ENCODE measurements around the gene TNK2. TPM values are rescaled to one million over a fixed set of nuclear protein-coding genes. Genes with fewer than 3 reads are reported as not detected.
"Not testable (repeated sequence)": the region's sequence is repeated elsewhere in the genome, so short reads cannot be mapped to it uniquely, and the experiment has no call there.

The TNK2 gene
- total RNA-seq, 4 donors from 2014 or later = 12.6 to 26.6 (median 15.6) TPM

DNA sequence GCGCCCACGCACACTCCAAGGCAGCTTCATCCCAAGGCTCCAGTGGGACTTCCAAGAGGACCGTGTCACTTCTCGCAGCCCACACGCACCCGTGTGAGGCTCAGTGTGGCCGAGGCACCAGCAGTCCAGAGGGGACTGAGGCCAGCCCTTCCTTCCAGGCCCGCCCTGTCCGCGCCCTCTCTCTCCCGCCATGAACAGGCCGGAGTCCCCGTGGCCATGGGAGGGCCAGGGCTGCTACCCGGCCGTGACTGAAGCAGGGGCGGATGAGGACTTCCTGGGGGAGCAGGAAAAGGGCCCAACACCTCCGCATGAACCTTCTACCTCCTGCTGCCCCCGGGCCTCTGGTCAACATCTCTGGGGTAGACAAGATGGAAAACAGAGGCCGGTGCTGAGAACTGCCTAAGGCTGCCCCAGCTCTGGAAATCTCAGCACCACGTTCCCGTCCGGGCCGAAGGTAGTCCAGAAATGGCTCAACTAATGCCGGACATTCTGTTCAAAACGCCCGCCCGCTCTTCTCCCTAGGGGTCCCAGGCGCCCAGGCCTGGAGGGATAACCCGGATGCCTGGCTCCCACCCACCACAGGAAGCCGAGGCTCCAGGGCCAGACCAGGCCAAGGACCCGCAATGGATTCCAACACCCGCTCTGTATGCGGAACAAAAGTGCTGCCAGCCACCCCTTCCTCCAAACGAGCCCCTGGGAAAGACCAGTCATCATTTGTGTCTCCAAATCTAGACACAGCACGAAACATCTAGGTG is 32.7 kb downstream of the TNK2 start:
- ATAC-seq (ENCODE audit: low FRiP score) (no peak), DNase-seq (ENCODE audit: low spot score) (no peak)
- TF ChIP-seq, protein P1, sequence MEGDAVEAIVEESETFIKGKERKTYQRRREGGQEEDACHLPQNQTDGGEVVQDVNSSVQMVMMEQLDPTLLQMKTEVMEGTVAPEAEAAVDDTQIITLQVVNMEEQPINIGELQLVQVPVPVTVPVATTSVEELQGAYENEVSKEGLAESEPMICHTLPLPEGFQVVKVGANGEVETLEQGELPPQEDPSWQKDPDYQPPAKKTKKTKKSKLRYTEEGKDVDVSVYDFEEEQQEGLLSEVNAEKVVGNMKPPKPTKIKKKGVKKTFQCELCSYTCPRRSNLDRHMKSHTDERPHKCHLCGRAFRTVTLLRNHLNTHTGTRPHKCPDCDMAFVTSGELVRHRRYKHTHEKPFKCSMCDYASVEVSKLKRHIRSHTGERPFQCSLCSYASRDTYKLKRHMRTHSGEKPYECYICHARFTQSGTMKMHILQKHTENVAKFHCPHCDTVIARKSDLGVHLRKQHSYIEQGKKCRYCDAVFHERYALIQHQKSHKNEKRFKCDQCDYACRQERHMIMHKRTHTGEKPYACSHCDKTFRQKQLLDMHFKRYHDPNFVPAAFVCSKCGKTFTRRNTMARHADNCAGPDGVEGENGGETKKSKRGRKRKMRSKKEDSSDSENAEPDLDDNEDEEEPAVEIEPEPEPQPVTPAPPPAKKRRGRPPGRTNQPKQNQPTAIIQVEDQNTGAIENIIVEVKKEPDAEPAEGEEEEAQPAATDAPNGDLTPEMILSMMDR (IDR thresholded peaks at IDR 0.05) = no peak

DNA sequence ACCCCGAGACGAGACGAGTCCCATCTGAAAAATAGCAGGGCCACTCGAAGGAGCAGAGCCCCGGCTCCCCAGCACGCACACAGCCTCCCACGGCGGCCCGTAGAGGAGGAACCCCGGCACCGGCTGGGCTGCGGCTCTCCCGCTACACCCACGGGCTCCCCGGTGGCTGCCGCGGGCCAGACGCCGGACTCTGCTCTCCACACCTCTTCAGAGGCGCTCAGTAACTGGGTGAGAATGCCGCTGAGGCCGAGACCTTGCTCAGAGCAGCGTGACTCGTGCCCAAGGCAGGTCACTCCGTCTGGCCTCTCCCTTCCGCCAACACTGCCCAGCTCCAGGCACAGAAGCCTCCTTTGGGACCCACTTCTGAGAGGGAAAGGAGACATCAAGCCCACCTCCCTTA is 34.4 kb downstream of the TNK2 start:
- ATAC-seq (ENCODE audit: low FRiP score) = no peak

GRCh38 chr3:195873281-195873887 is 35.0 kb downstream of the TNK2 start:
- ATAC-seq (ENCODE audit: low FRiP score) = no peak

More for the DNA sequence above, 34.4 kb downstream of the TNK2 start:
- TF ChIP-seq, protein P1 (IDR thresholded peaks at IDR 0.05) = no peak
- no peak for DNase-seq (ENCODE audit: low spot score)

GRCh38 chr3:195872800-195873199 is 35.6 kb downstream of the TNK2 start:
- ATAC-seq (ENCODE audit: low FRiP score) (no peak), DNase-seq (ENCODE audit: low spot score) (no peak)
- TF ChIP-seq, protein P1 (IDR thresholded peaks at IDR 0.05) = no peak

More at GRCh38 chr3:195873281-195873887, 35.0 kb downstream of the TNK2 start:
- no peak for DNase-seq (ENCODE audit: low spot score)
- TF ChIP-seq, protein P1 (IDR thresholded peaks at IDR 0.05) = no peak

DNA sequence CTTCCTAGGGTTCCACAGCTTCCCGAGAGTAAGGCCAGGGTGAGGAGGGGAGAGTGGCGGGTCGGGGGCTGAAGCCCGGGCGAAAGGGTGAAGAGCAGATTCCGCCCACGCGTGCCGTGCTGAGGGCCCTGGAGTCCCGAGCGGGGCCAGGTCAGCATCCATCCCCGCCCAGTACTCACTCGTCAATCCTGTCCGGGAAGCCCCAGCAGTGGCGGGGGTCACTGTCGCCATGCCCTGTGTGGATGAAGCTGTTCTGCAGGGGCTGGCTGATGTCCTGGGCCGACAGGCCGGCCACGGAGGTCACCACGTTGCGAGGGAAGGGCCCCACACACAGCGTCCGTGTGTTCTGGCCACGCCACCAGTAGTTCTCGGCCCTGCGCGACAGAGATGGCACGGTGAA is 36.3 kb downstream of the TNK2 start:
- DNase-seq (ENCODE audit: low spot score) = no peak
- ATAC-seq (ENCODE audit: low FRiP score) = no peak
- TF ChIP-seq, protein P1 (IDR thresholded peaks at IDR 0.05) = no peak

- not testable (repeated sequence) for ATAC-seq (ENCODE audit: low FRiP score); DNase-seq (ENCODE audit: low spot score)
These were observed 36.7 kb downstream of the TNK2 start for GRCh38 chr3:195871686-195872085.

- ATAC-seq (ENCODE audit: low FRiP score) = no peak
- TF ChIP-seq, protein P1 (IDR thresholded peaks at IDR 0.05) = no peak
- no peak for DNase-seq (ENCODE audit: low spot score)
These were observed 37.4 kb downstream of the TNK2 start for GRCh38 chr3:195870937-195871336.

Measured in omental fat pad (tissue), 4 donors.